ENCODE data around the gene CCHCR1.
A peak's percentile ranks its signal among the peaks of the same experiment; 100 is the strongest.

CCHCR1 gene

DNA sequence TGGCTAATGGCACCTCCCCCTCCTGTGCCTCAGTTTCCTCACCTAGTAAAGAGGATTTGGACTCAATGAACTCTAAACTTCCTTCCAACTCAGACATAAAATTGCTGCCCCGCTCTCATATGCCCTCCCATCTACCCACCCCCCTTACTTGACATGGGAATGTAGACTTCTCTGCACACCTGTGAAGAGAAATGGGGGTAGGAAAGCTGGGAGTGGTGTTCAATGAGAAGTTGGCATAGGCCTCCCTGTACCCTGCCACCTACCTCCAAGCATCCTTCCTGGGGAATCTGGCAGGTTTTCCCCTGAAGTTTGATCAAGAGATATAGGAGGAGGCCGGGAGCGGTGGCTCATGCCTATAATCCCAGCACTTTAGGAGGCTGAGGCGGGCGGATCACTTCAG lies 16.8 kb upstream of the CCHCR1 start:
- Histone ChIP-seq H3K27ac (ENCODE audit: low read depth, low read length) (no peak overlapping the region), H2AK5ac (ENCODE audit: low read length) (no peak overlapping the region), H2AFZ (ENCODE audit: insufficient read depth, low read length, poor library complexity) (no peak overlapping the region), H2BK12ac (ENCODE audit: low read length) (no peak overlapping the region), H3K9me3 (ENCODE audit: insufficient read depth, low read depth, low read length) (peaks cover 2% of the 10 kb centered on the region), H4K12ac (ENCODE audit: low read depth, low read length) (no peak overlapping the region), H3K23ac (ENCODE audit: low read length) (no peak overlapping the region), H3K79me2 (ENCODE audit: control insufficient read depth, insufficient read depth, low read length, poor library complexity) (no peaks in the 10 kb centered on the region), H3K4me2 (ENCODE audit: low read length) (no peak overlapping the region), H4K8ac (ENCODE audit: low read depth, low read length) (no peak overlapping the region), H3K4ac (ENCODE audit: low read depth, low read length) (no peak overlapping the region), H3K36me3 (ENCODE audit: control insufficient read depth in 1 of 2, insufficient read depth in 2 of 2, low read length in 2 of 2) (no peaks in the 10 kb centered on the region), H2BK120ac (ENCODE audit: insufficient read depth, low read length, poor library complexity) (no peak overlapping the region), H2BK5ac (ENCODE audit: low read depth, low read length, poor library complexity) (no peak overlapping the region), H3K4me1 (ENCODE audit: control insufficient read depth in 1 of 2, insufficient read depth in 2 of 2, low read length in 2 of 2) (peaks cover 4 to 6% of the 10 kb centered on the region in 2 experiments), H3K4me3 (ENCODE audit: low read depth, low read length) (no peak overlapping the region), H3K14ac (ENCODE audit: low read length) (no peak overlapping the region), H3K79me1 (ENCODE audit: low read length) (no peaks in the 10 kb centered on the region), H4K91ac (ENCODE audit: low read depth, low read length) (no peak overlapping the region), H3K27me3 (ENCODE audit: insufficient read depth, low read length) (peaks cover 11% of the 10 kb centered on the region), H3K9ac (ENCODE audit: low read length) (no peak overlapping the region), H3K18ac (ENCODE audit: low read length) (no peak overlapping the region)
- WGBS (ENCODE audit: extremely low coverage, insufficient coverage, insufficient read length) = no CpG with 5 or more reads among the region's 5 CpGs
- DNase-seq = no peak

DNA sequence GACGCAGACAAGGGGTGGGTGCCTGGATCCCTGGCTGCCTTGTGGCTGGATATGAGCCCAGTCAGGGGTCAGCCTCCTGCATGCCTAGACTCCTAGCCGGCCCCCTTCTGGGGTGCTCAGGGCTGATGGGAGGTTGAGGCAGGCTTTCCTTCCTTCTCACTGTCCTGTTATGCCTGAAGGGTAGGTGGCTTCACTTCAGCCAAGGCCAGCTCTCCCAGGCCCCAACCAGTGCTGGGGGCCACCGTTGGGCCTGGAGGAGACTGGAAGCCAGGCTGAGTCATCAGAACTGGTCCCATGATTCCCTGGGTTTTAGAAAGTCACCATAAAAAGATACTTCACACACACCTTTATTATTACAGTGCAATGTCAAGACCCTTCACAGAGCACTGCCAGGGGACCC lies 15.8 kb upstream of the CCHCR1 start:
- H4K91ac ChIP-seq (ENCODE audit: low read depth, low read length) = no peak overlapping the region
- no peak for DNase-seq
- no peak overlapping the region for H2BK5ac ChIP-seq (ENCODE audit: low read depth, low read length, poor library complexity)
- no peak overlapping the region for H2BK120ac ChIP-seq (ENCODE audit: insufficient read depth, low read length, poor library complexity)
- H3K79me2 ChIP-seq (ENCODE audit: control insufficient read depth, insufficient read depth, low read length, poor library complexity) = no peaks in the 10 kb centered on the region
- no peak overlapping the region for H3K4me2 ChIP-seq (ENCODE audit: low read length)
- H3K9me3 ChIP-seq (ENCODE audit: insufficient read depth, low read depth, low read length) = peaks cover 2% of the 10 kb centered on the region
- no peak overlapping the region for H3K23ac ChIP-seq (ENCODE audit: low read length)
- peaks cover 6 to 10% of the 10 kb centered on the region in 2 experiments for H3K4me1 ChIP-seq (ENCODE audit: control insufficient read depth in 1 of 2, insufficient read depth in 2 of 2, low read length in 2 of 2)
- H3K27me3 ChIP-seq (ENCODE audit: insufficient read depth, low read length) = peaks cover 11% of the 10 kb centered on the region
- H3K4me3 ChIP-seq (ENCODE audit: low read depth, low read length) = no peak overlapping the region
- no peak overlapping the region for H3K4ac ChIP-seq (ENCODE audit: low read depth, low read length)
- H2AFZ ChIP-seq (ENCODE audit: insufficient read depth, low read length, poor library complexity) = no peak overlapping the region
- no CpG with 5 or more reads among the region's 3 CpGs for WGBS (ENCODE audit: extremely low coverage, insufficient coverage, insufficient read length)
- H2AK5ac ChIP-seq (ENCODE audit: low read length) = no peak overlapping the region
- no peak overlapping the region for H4K8ac ChIP-seq (ENCODE audit: low read depth, low read length)
- H3K27ac ChIP-seq (ENCODE audit: low read depth, low read length) = no peak overlapping the region
- H3K14ac ChIP-seq (ENCODE audit: low read length) = no peak overlapping the region
- no peaks in the 10 kb centered on the region for H3K36me3 ChIP-seq (ENCODE audit: control insufficient read depth in 1 of 2, insufficient read depth in 2 of 2, low read length in 2 of 2)
- no peak overlapping the region for H4K12ac ChIP-seq (ENCODE audit: low read depth, low read length)
- H3K9ac ChIP-seq (ENCODE audit: low read length) = no peak overlapping the region
- H3K79me1 ChIP-seq (ENCODE audit: low read length) = no peaks in the 10 kb centered on the region
- H3K18ac ChIP-seq (ENCODE audit: low read length) = no peak overlapping the region
- H2BK12ac ChIP-seq (ENCODE audit: low read length) = no peak overlapping the region

DNA sequence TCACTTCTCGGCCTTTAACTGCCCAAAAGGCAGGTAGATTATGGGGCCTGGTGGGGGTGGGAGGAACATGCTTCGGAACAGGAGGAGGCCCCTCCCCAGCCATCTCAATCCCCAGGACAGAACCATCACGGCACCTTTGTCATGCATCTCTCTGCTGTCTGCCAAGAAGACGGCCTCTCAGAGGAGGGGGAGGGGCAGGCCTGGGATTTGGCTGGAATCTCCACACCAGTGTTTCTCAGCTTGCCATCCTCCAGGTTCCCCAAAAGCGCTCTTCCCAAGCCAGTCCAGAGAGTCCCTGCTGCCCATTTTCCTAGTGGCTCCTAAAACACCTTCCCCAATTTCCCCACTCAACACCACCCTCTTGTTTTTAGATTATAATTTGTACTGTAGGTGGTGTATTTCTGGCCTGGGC lies 15.4 kb upstream of the CCHCR1 start:
- no peak overlapping the region for H3K4me3 ChIP-seq (ENCODE audit: low read depth, low read length)
- no peak overlapping the region for H3K27ac ChIP-seq (ENCODE audit: low read depth, low read length)
- H3K4me2 ChIP-seq (ENCODE audit: low read length) = no peak overlapping the region
- no peaks in the 10 kb centered on the region for H3K79me2 ChIP-seq (ENCODE audit: control insufficient read depth, insufficient read depth, low read length, poor library complexity)
- H4K91ac ChIP-seq (ENCODE audit: low read depth, low read length) = no peak overlapping the region
- H3K27me3 ChIP-seq (ENCODE audit: insufficient read depth, low read length) = peaks cover 11% of the 10 kb centered on the region
- no peak overlapping the region for H3K18ac ChIP-seq (ENCODE audit: low read length)
- H3K9ac ChIP-seq (ENCODE audit: low read length) = no peak overlapping the region
- H2BK120ac ChIP-seq (ENCODE audit: insufficient read depth, low read length, poor library complexity) = no peak overlapping the region
- peaks cover 3% of the 10 kb centered on the region for H3K9me3 ChIP-seq (ENCODE audit: insufficient read depth, low read depth, low read length)
- no CpG with 5 or more reads among the region's 5 CpGs for WGBS (ENCODE audit: extremely low coverage, insufficient coverage, insufficient read length)
- H4K12ac ChIP-seq (ENCODE audit: low read depth, low read length) = no peak overlapping the region
- no peak overlapping the region for H2BK5ac ChIP-seq (ENCODE audit: low read depth, low read length, poor library complexity)
- H3K14ac ChIP-seq (ENCODE audit: low read length) = no peak overlapping the region
- H3K4me1 ChIP-seq (ENCODE audit: control insufficient read depth in 1 of 2, insufficient read depth in 2 of 2, low read length in 2 of 2) = peaks cover 8 to 11% of the 10 kb centered on the region in 2 experiments
- no peak overlapping the region for H2AFZ ChIP-seq (ENCODE audit: insufficient read depth, low read length, poor library complexity)
- H3K23ac ChIP-seq (ENCODE audit: low read length) = no peak overlapping the region
- H2AK5ac ChIP-seq (ENCODE audit: low read length) = no peak overlapping the region
- no peaks in the 10 kb centered on the region for H3K79me1 ChIP-seq (ENCODE audit: low read length)
- no peak overlapping the region for H3K4ac ChIP-seq (ENCODE audit: low read depth, low read length)
- H3K36me3 ChIP-seq (ENCODE audit: control insufficient read depth in 1 of 2, insufficient read depth in 2 of 2, low read length in 2 of 2) = no peaks in the 10 kb centered on the region
- H2BK12ac ChIP-seq (ENCODE audit: low read length) = no peak overlapping the region
- H4K8ac ChIP-seq (ENCODE audit: low read depth, low read length) = no peak overlapping the region
- DNase-seq = no peak

DNA sequence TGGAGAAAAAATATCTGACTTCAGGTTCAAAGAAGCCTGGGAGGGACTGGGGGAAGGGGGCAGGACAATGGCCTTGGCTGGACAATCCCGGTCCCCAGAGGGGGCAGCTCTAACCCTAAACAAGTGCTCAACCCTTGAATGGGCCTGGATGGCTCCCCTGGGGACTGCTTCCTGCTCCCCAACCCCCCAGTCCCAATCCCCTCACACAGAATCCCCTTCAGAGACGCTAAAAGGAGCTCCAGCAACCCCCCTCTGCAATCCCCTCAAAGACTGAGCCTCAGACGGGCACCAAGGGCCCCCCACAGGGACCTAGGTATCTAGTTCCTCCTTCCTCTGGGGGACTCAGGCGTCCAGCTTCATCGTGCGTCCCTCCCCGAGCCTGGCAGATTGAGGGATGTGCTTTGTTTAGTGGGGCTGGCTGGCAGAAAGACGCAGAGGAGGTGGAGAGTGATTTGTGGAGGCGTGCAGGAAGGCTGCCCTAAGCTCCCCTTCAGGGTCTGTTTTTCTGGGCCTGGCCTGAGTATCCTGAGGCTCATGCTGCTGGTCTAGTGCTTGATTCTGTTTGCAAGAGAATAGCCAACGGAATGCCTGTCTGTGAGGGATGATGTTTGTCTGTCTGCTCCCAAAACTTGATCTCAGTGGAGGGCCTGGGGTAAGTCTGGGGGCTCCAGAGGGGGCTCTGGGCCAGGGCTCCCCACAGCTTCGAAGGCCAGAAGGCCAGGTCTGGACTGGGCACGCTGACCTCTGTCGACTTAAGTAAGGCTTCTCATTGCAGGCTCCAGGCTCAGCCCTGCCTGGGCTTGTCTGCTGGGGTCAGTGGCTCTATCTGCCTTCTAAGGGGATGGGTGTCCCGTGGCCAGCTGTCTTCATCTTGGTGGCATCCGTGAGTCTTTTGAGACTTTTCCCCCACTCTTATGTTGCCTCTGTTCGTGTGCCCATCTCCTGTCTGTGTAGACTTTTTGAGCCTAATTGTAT lies 14.6 kb upstream of the CCHCR1 start:
- Histone ChIP-seq H3K9ac (ENCODE audit: low read length) (no peak overlapping the region), H3K4ac (ENCODE audit: low read depth, low read length) (no peak overlapping the region), H4K91ac (ENCODE audit: low read depth, low read length) (no peak overlapping the region), H2AK5ac (ENCODE audit: low read length) (no peak overlapping the region), H3K23ac (ENCODE audit: low read length) (no peak overlapping the region), H3K14ac (ENCODE audit: low read length) (no peak overlapping the region), H3K79me1 (ENCODE audit: low read length) (no peaks in the 10 kb centered on the region), H2BK12ac (ENCODE audit: low read length) (no peak overlapping the region), H4K8ac (ENCODE audit: low read depth, low read length) (no peak overlapping the region), H3K4me1 (ENCODE audit: control insufficient read depth in 1 of 2, insufficient read depth in 2 of 2, low read length in 2 of 2) (peaks cover 8 to 11% of the 10 kb centered on the region in 2 experiments), H3K9me3 (ENCODE audit: insufficient read depth, low read depth, low read length) (peaks cover 3% of the 10 kb centered on the region), H3K27me3 (ENCODE audit: insufficient read depth, low read length) (peaks cover 11% of the 10 kb centered on the region), H2AFZ (ENCODE audit: insufficient read depth, low read length, poor library complexity) (peak overlapping the region; percentile 10), H3K36me3 (ENCODE audit: control insufficient read depth in 1 of 2, insufficient read depth in 2 of 2, low read length in 2 of 2) (no peaks in the 10 kb centered on the region), H2BK120ac (ENCODE audit: insufficient read depth, low read length, poor library complexity) (no peak overlapping the region), H3K4me2 (ENCODE audit: low read length) (no peak overlapping the region), H4K12ac (ENCODE audit: low read depth, low read length) (no peak overlapping the region), H3K79me2 (ENCODE audit: control insufficient read depth, insufficient read depth, low read length, poor library complexity) (no peaks in the 10 kb centered on the region), H2BK5ac (ENCODE audit: low read depth, low read length, poor library complexity) (no peak overlapping the region), H3K18ac (ENCODE audit: low read length) (no peak overlapping the region), H3K27ac (ENCODE audit: low read depth, low read length) (no peak overlapping the region), H3K4me3 (ENCODE audit: low read depth, low read length) (no peak overlapping the region)
- WGBS (ENCODE audit: extremely low coverage, insufficient coverage, insufficient read length) = no CpG with 5 or more reads among the region's 16 CpGs
- DNase-seq = no peak
